ENCODE measurements around the gene GFRA4.

The GFRA4 gene

GRCh38 chr20:3706774-3707507 lies 43.7 kb upstream of the GFRA4 start:
- no peak for TF ChIP-seq CTCF (IDR thresholded peaks at IDR 0.05; ENCODE audit: control insufficient read depth, insufficient read depth, low read depth, low read length, missing control alignments)
- no peak for DNase-seq (ENCODE audit: low read depth)

DNA sequence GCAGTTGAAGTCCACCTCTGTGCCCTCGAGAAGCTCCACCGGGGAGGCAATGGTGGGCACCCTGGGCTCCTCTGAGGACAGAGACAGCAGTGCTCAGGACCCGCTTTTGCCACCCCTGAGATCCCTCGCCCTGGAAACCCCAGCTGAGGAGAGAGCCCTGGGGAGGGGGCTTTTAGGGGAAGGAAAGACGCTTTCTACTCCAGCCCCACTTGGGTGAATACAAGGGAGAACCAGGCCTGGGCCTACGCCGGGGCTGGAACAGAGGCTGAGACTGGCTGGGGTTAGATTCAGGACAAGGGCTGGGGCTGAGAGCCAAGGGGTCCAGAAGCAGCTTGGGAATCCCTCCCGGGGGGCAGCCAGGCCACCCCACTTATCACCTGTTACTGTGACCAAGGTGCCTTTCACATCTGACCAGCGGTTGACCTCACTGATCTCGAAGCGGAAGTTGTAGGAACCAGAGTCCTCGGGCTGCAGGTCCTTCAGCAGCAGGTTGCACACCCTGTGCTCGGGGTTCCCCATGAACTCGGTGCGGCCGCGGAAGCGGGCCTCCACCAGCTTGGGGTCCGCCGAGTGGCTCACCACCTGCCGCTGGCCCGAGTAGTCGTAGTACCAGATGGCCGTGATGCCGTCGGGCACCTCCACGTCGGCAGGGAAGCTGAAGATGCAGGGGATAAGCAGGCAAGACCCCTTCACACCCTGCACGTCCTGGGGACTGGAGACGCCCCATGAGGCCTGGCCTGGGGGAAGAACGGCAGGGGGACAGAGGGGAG lies 43.0 kb upstream of the GFRA4 start:
- no peak overlapping the region for H3K4me3 ChIP-seq (ENCODE audit: control insufficient read depth, low read depth, low read length)
- TF ChIP-seq CTCF (IDR thresholded peaks at IDR 0.05; ENCODE audit: control insufficient read depth, insufficient read depth, low read depth, low read length, missing control alignments): no peak

More at GRCh38 chr20:3706774-3707507, 43.7 kb upstream of the GFRA4 start:
- H3K4me3 ChIP-seq (ENCODE audit: control insufficient read depth, low read depth, low read length): no peak overlapping the region

GRCh38 chr20:3705491-3705969 lies 42.3 kb upstream of the GFRA4 start:
- H3K4me3 ChIP-seq (ENCODE audit: control insufficient read depth, low read depth, low read length): no peak overlapping the region
- TF ChIP-seq CTCF (IDR thresholded peaks at IDR 0.05; ENCODE audit: control insufficient read depth, insufficient read depth, low read depth, low read length, missing control alignments): no peak
- no peak for DNase-seq (ENCODE audit: low read depth)

More for the DNA sequence above, 43.0 kb upstream of the GFRA4 start:
- DNase-seq (ENCODE audit: low read depth): no peak

DNA sequence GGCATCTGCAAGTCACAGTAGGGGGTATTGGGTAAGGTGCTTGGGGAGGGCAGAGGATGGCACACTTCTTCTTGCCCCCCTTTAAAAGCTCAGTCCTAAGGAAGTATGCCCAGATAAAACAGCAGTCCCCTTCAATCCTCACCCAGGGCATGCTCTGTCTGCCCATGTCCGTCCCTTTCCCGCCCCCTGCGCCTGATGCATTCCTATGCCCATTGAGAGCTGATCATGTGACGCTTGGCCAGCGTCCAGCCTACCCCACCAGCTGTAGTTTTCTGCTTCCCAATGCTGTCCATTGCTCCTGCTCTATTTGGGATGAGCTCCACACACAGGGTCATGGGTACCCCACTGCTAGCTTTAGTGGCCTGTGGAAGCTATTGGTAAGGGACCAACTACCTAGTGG lies 40.9 kb upstream of the GFRA4 start:
- no peak for TF ChIP-seq CTCF (IDR thresholded peaks at IDR 0.05; ENCODE audit: control insufficient read depth, insufficient read depth, low read depth, low read length, missing control alignments)
- no peak overlapping the region for H3K4me3 ChIP-seq (ENCODE audit: control insufficient read depth, low read depth, low read length)
- no peak for DNase-seq (ENCODE audit: low read depth)

DNA sequence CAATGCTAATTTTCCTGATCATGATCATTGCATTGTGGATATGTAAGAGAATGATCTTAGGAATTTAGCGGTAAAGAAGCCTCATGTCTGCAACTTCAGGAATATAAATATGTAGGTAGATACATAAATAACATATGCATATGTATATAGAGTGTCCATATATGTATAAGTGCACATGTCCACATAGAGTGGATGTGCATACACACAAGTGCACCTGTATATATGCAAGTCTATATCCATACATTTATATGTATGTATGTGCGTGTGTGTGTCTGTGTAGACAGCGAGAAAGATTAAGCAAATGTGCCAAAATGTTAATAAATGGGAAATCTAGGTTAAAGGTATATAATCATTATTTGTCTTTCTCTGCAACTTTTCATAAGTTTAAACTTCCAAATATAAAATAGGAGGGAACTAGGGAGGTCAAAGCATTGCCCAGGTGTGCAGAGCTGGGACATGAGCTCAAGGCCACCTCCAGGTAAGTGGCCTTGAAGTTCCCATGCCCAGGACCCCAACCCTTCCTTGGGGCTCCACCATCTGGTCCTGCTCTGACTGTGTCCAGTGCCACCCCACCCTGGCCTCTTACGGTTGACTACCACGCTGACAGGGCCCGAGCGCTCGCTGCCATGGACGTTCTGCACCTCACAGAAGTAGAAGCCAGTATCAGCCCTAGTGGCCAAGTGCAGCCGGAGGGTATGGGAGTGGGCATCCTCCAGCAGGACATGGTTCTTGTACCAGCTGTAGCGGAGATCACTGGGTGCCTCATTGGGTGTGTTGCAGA lies 39.6 kb upstream of the GFRA4 start:
- DNase-seq (ENCODE audit: low read depth): no peak
- no peak overlapping the region for H3K4me3 ChIP-seq (ENCODE audit: control insufficient read depth, low read depth, low read length)
- no peak for TF ChIP-seq CTCF (IDR thresholded peaks at IDR 0.05; ENCODE audit: control insufficient read depth, insufficient read depth, low read depth, low read length, missing control alignments)

All from AG09309 (cell line).